SIG-M5 treated with dmso at 0.1 percent for 504 hours (cell line): ENCODE measurements around the gene DIRAS1.
"Not testable (repeated sequence)": the region's sequence is repeated elsewhere in the genome, so short reads cannot be mapped to it uniquely, and the experiment has no call there.

Source experiments
- DNase-seq: peaks from one replicate; lab custom pipeline; 2025; ENCODE audit not compliant: unreplicated experiment; lab: John Stamatoyannopoulos, UW

The DIRAS1 gene

DNA sequence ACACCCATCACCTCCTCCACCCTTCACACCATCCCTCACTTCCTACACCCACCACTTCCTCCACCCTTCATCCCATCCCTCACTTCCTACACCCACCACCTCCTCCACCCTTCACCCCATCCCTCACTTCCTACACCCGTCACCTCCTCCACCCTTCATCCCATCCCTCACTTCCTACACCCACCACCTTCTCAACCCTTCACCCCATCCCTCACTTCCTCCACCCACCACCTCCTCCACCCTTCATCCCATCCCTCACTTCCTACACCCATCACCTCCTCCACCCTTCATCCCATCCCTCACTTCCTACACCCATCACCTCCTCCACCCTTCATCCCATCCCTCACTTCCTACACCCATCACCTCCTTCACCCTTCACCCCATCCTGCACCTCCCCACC is 7.1 kb downstream of the DIRAS1 start:
- not testable (repeated sequence) for DNase-seq

DNA sequence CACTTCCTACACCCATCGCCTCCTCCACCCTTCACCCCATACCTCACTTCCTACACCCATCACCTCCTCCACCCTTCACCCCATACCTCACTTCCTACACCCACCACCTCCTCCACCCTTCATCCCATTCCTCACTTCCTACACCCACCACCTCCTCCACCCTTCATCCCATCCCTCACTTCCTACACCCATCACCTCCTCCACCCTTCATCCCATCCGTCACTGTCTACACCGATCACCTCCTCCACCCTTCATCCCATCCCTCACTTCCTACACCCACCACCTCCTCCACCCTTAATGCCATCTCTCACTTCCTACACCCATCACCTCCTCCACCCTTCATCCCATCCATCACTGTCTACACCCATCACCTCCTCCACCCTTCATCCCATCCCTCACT is 8.0 kb downstream of the DIRAS1 start:
- not testable (repeated sequence) for DNase-seq

- DNase-seq: no peak
Observed at GRCh38 chr19:2711875-2712205, 9.3 kb downstream of the DIRAS1 start.

DNA sequence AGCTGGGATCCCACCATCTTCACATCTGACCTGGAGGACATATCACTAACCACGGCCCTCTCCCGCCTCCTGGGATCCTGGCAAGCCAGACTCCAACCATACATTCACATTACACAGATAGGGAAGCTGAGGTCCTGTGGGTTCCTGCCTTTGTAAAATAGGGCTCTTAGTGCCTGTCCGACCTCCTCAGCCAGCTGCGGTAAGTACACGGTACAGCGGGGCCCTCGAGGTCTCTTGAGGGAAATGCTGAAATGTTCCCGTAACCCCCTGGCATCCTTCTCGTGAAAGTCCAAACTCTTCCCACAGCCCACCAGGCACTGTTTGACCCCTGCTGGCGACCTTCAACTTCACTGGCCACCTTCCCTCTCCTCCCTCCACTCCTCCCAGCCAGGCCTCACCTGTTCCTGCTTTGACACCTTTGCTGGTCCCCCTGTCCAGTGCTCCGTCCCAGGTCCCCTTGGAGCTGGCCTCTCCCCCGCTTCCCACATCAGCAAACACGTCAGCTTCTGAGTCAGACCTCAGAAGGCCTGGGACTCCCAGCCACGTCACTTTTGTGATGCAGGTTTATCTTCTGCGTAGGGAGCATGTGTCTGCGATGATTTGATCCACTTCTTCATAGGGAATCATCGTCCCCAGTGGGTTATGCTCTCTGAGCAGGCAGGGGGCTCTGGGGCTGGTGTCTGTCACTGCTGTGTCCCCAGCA is 9.8 kb downstream of the DIRAS1 start:
- peak; percentile 24 for DNase-seq

- no peak for DNase-seq
Observed at GRCh38 chr19:2706251-2706650, 14.9 kb downstream of the DIRAS1 start.

- DNase-seq: no peak
Observed at GRCh38 chr19:2703691-2704216, 17.4 kb downstream of the DIRAS1 start.

DNA sequence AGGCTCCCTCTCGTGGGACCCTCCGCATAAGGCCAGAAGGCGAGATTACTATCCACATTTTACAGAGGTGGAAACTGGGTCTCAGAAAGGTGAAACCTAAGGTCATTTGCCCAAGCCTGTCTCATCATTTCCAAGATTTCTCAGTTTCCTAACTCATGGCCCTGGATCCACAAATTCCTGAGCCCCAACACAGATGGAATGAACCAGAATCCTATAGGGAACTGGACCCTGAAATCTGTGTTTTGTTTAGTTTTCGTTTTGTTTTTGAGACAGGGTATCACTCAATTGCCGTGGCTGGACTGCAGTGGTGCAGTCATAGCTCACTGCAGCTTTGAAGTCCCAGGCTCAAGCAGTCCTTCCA is 18.1 kb downstream of the DIRAS1 start:
- no peak for DNase-seq

GRCh38 chr19:2702170-2703076 is 18.7 kb downstream of the DIRAS1 start, which contains the start of gene GNG7:
TSS of gene GNG7 (minus strand) at chr19:2702694. CDS start at chr19:2520688, 182,006 bp downstream.
- peak; percentile 65 for DNase-seq

- DNase-seq: no peak
Observed at GRCh38 chr19:2701361-2702169, 19.6 kb downstream of the DIRAS1 start.

DNA sequence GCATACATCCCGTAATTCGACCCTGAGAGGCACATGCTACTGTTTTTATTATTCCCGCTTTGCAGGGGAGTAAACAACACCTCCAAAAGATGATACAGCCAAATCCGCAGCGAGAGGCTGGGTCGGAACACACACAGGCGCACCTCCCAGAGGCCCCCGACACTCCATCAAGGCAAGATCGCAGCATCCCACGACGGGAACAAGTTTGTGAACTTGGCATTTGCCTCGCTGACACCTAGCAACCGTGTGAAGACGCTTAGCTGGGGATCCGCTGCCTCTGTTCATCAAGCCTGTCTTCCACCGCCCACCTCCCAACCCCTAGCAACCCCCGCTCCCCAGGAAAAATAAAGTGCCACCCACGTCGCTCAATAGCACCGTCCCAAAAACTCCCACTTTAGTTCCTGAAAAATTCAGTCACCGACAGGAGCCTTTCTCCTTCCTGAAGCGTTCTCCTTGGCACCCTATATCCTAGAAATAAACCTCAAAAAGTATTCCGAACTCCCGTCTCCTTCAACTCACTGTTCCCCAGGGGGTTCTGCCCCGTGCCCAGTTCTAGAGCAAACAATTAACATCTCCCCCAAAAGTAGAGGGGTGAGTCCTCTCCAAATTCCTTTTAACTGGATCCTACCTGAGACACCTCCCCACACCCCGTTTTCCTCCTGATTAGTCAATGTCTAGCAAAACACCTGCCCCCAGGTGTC is 20.4 kb downstream of the DIRAS1 start:
- DNase-seq: no peak

DNA sequence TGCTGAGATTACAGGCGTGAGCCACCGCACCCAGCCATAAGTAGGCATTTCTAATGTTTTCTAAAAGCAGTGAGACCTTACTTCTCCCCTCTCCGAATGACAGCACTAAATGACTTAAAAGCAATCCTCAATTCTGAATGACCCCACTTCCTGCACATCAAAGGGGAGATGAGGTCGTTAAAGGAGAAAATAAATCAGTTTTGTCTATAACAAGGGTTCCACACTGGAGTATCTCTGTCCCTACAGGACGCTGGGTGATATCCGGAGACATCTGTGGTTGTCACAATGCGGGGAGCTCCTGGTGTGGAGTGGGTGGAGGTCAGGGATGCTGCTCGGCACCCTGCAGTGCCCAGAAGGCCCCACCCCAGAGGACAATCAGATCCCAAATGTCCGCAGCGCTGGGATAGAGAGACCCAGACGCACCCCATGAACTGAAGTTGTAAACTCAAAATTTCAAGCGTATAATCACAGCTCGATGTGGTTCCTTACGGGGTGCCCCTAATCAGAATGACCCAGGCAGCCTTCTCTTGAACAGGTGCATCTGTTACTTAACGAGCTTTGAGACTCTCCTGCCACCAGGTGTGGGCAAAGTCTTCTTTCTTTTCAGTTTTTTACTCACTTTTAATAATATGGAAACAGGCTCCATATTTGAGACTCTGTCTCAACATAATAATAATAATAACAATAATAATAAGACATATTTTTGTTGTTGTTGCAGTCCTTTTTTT is 21.6 kb downstream of the DIRAS1 start:
- no peak for DNase-seq

GRCh38 chr19:2694196-2694595 is 27.0 kb downstream of the DIRAS1 start:
- no peak for DNase-seq

DNA sequence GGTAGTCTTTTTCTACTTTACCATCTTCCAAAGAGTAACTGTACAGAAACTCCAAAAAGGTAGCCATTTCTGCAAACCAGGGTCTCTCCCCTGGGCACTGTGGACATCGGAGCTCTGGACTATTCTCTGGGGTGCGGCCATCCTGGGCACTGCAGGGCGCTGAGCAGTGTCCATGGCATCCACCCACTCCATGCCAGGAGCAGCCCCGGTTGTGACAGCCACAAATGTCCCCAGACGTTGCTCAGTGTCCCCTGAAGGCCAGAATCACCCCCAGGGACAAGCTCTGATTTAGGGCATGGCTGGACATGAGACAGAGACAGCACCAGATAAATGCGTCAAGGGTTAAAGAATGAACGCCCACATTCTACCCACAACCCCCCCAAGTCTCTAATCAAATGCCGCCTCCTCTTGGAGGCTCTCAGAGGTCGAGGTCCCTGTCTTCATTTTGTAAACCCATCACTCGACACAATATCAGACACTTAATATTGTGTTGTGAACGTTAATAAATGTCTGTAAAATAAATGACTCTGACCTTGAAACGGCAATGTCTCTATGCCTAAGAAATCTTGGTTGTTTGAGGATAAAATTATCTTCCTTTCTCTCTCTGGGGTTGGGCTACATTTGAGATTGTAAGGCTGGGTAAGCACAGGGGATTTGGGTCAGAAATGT is 27.5 kb downstream of the DIRAS1 start:
- DNase-seq: no peak

- DNase-seq: no peak
Observed at GRCh38 chr19:2691951-2692350, 29.2 kb downstream of the DIRAS1 start.

- DNase-seq: no peak
Observed at GRCh38 chr19:2690856-2691255, 30.3 kb downstream of the DIRAS1 start.

- no peak for DNase-seq
Observed at GRCh38 chr19:2686360-2686759, 34.8 kb downstream of the DIRAS1 start.

DNA sequence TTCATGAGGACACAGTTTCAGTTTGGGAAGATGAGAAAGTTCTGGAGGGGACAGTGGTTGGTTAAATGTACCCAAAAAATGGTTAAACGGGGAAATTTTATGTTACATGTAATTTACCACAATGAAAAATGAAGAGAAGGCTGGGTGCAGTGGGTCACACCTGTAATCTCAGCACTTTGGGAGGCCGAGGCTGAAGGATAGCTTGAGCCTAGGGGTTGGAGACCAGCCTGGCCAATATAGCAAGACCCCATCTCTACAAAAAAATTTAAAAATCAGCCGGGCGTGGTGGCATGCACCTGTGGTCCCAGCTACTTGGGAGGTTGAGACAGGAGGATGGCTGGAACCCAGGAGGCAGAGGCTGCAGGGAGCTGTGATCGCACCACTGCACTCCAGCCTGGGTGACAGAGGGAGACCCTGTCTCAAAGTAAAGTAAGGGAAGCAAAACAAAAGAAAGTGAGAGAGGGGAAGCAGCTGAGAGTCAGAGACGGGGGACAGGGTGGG is 35.9 kb downstream of the DIRAS1 start:
- no peak for DNase-seq

GRCh38 chr19:2683430-2684003 is 37.7 kb downstream of the DIRAS1 start:
- no peak for DNase-seq

GRCh38 chr19:2680808-2681207 is 40.4 kb downstream of the DIRAS1 start:
- DNase-seq: no peak
